DMS53 (cell line): ENCODE measurements around the gene MFSD6L.
A peak's percentile ranks its signal among the peaks of the same experiment; 100 is the strongest.

Experiments
- DNase-seq: peaks from one replicate; lab custom pipeline; 2025; lab: John Stamatoyannopoulos, UW

MFSD6L gene

DNA sequence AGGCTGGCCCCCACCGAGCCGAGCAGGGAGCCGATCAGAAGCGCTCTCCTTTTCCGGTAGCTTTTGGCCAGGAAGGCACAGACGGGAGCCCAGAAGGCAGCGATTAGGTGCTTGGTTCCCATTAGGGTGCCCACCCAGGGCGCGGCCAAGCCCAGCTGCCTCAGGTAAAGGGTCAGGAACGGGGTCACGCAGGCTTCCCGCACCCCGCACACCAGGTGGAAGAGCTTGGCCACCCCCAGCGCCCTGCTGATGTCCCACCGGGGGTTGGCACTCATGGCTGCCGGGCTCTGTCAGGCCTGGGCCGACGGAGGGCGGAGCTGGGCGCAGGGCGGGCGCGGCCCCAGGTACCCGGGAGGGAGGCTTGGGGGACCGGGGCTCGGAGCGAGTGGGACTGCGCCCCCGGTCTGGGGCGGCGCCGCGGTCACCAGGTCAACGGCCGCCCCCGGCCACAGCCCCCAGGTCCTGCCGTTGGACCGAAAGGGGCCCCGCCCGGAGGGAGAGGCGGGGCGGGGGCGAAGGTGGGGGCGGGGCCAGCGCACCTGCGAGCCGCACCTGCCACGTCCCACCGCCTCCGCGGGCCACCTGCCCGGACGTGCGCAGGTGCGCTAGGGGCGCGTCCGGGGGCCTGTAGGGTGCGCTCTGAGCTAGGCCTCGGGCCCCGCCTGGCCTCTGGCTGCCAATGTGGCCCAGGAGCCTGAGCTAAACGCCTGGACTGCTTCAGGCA lies at the start of gene MFSD6L:
TSS of gene MFSD6L (minus strand) at position 520 of the 724 bp plus-strand sequence. CDS start at position 275, 245 bp downstream.
- peak; percentile 49 for DNase-seq

DNA sequence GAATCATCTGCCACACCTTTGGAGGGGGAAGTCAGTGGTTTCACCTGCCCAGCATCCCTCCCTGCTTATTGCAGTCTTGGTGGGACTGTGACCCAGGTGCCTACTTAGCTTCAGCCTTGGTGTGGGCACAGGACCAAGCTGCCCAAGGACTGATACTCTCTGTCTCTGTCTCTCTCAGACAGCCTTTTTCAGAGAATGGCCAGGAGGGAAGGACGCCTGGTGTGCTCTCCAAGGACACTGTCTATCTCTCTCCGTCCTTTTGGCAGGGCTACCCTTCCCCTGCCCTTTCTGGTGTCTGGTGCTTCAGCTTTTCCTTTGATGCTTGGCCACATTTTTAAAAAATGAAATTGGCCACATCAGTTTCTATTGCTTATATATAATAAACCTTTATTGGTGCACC lies 48.7 kb upstream of the MFSD6L start:
- DNase-seq = no peak

- no peak for DNase-seq
Measured at GRCh38 chr17:8846768-8847211, 47.6 kb upstream of the MFSD6L start.

DNA sequence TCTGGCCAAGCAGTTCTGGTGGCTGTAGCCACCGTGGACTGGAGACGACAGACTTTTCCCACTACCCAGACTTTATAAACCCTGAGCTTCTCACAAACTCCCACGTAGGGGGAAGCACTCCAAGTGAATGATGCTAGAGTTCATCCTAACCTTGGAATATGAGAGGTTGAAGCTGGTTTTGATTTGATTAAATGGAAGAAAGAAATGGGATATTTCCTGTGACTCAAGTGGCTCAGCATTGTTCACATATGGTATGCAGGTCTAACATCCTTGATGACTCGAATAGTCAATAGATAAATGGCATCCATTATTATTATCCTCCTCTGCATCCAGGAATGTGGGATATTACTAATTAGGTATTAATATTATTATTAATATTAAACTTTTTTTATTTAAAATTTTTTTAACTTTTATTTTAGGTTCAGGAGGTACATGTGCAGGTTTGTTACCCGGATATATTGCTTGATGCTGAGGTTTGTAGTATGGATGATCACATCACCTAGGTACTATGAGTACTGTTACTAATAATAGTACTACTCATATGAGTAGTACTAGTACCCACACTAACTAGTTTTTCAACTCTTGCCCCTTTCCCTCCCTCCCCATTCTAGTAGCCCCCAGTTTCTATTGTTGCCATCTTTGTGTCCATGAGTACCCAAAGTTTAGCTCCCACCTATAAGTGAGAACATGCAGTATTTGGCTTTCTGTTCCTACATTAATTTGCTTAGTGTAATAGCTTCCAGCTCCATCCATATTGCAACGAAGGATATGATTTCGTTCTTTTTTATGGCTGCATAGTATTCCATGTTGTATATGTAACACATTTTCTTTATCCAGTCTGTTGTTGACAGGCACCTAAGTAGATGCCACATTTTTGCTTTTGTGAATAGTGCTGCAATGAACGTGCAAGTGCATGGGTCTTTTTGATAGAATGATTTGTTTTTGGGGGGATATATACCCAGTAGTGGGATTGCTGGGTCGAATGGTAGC lies 45.4 kb upstream of the MFSD6L start:
- DNase-seq = no peak

GRCh38 chr17:8843344-8843743 lies 44.2 kb upstream of the MFSD6L start:
- DNase-seq = no peak

DNA sequence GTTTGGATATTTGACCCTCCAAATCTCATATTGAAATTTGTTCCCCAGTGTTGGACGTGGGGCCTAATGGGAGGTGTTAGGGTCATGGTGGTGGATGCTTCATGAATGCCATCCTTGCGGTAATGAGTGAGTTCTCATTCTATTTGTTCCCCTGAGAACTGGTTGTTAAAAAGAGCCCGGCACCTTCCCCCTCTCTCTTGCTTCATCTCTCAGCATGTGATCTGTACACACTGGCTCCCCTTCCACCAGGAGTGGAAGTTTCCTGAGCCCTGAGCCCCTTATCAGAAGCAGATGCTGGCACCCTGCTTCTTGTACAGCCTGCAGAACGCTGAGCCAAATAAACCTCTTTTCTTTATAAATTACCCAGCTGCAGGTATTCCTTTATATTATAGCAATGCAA lies 42.7 kb upstream of the MFSD6L start:
- no peak for DNase-seq

DNA sequence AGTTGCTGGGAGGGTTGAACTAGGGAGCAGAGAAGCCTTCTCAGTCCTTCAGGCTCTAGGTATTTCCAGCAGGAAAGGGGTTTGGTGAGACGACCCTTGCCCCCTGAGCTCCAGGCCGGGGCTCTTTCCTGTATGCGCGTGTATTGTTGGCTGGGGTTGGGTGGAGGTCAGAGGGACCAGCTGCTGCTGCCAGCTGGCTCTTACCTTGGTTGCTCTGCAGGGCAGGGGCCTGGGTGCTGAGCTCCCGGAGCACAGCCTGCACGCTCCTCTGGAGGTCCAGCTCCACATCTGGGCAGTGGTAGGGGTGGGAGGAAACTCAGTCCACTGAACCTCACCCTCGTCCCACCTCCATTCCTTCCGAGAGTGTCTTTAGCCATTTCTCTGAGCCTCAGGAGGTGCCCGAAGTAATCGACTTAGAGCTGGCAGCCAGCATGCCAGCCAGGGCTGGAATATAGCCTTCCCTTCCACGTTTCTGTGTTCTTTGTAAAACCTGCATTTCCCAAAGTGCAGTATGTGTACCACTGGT lies 40.3 kb upstream of the MFSD6L start:
- DNase-seq = no peak

- DNase-seq = no peak
Measured at GRCh38 chr17:8838551-8839095, 39.5 kb upstream of the MFSD6L start.

DNA sequence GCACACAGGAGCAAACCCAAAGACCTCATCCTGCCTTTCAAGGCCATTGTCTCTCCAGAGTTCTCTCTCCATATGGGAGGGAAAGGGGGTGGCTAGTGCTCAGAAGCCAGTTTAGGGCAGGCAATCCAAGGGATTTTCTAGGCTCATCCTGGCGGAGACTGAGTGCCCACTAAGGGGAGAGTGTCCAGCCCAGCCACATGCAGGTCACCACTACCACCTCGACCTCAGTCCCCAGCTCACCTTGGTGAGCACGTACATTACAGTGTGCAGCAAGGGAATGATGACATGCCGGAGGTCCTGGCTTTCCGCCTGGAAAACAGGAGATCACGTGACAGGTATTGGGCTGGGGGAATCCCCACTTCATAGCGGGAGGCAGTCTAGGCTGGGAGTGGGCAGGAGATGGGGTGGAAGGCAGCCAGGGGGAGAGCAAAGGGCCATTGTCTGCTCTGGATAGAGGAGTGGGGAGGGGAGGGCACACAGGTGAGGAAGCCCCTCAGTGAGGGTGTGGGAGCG lies 38.5 kb upstream of the MFSD6L start:
- no peak for DNase-seq

GRCh38 chr17:8836821-8837562 lies 37.8 kb upstream of the MFSD6L start:
- DNase-seq = no peak

DNA sequence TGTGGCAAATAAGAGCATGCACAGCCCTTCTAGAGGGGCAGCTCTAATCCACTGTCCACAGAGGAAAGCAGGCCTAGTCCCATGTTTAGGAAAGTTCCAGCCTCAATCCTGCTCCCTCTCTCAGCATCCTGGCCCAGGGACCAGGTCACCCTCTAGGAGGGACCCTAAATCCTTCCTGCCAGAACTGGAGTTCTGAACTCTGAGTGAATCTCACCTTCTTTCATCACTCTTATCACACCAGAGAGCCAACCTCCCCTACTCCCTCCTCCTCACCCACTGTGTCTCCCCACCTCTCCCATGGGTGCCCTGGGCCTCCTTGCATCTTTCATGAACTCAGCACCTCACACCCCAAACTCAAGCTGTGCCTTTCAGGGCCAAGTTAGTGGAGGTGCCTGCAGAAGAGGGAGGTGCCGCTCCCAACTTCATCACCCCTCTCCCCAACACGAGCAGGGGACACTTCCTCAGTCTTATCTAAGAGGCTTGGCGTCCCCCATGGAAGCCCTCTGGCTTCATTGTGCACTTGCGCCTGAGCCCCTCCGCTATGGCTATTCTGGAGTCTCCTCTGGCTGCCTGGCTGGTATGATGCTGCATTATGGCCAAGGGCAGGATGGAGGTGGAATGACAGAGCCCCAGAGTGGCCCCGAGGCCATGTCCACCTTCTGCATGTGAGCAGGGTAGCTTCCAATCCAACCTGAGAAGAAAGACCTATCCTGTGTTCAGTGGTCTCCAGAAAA lies 36.6 kb upstream of the MFSD6L start:
- no peak for DNase-seq

DNA sequence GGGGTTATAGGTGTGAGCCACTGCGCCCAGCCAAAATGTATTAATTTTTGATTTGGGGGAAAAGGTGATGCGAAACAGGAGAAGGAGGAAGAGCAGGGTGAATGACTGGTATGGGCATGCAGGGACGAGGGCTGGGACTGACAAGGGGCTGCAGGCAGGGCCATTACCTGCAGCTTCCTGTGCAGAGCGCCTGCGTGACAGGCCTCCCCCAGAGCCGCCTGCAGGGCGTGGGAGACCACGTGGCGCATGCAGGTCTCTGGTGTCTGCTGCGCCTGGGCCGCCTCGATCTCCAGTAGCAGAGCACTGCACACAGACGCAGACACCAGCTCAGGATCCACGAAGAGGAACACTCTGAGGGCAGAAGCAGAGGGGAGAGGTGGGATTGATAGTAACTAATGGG lies 35.9 kb upstream of the MFSD6L start:
- no peak for DNase-seq

DNA sequence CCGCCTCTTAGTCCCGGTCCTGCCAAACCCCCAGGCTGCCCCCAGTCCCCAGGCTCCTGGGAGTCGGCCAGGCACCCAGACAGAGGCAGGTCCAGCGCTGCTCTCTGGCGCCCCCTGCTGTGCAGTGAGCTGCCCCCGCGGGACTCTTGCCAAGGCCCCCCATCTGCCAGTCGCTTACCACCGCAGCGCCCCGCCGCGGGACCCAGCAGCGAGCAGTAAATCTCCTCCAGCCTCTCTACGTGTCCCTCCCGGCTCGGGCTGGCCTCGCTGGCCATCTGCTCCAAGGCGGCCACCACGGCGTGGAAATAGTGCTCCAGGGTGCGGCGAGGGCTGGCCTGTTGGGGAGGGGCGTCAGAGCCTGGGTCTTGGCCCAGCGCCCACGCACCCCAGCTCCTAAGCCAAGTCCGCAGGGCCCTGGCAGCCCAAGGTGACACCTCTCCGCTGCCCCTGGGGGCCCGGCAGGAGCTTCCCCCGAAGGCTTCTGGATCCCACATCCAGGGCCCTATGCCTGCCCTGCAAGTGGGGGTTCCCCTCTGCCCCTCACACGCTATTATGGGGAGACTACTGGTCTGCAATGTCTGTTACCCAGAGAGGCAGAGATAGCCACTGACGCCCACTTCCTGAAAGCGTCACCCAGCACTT lies 33.7 kb upstream of the MFSD6L start:
- DNase-seq = peak; percentile 17

GRCh38 chr17:8831234-8831849 lies 32.2 kb upstream of the MFSD6L start:
- DNase-seq = no peak

- no peak for DNase-seq
Measured at GRCh38 chr17:8830141-8830540, 31.0 kb upstream of the MFSD6L start.

- no peak for DNase-seq
Measured at GRCh38 chr17:8829036-8829941, 30.1 kb upstream of the MFSD6L start.

GRCh38 chr17:8828517-8828875 lies 29.3 kb upstream of the MFSD6L start:
- no peak for DNase-seq

- no peak for DNase-seq
Measured at GRCh38 chr17:8826808-8827435, 27.8 kb upstream of the MFSD6L start.
